GM11168 (cell line): ENCODE measurements around the gene MIDN.
"Not testable (repeated sequence)": the region's sequence is repeated elsewhere in the genome, so short reads cannot be mapped to it uniquely, and the experiment has no call there.

Experiments used
- in situ Hi-C: fragments of 300-500 bp; cut with MboI; formaldehyde crosslinking; loops from one replicate; pipeline ENCODE4 v1.12.0; 2022; ENCODE audit warnings: low sequenced_read_pairs; ENCODE audit not compliant: unreplicated experiment

Gene MIDN

DNA sequence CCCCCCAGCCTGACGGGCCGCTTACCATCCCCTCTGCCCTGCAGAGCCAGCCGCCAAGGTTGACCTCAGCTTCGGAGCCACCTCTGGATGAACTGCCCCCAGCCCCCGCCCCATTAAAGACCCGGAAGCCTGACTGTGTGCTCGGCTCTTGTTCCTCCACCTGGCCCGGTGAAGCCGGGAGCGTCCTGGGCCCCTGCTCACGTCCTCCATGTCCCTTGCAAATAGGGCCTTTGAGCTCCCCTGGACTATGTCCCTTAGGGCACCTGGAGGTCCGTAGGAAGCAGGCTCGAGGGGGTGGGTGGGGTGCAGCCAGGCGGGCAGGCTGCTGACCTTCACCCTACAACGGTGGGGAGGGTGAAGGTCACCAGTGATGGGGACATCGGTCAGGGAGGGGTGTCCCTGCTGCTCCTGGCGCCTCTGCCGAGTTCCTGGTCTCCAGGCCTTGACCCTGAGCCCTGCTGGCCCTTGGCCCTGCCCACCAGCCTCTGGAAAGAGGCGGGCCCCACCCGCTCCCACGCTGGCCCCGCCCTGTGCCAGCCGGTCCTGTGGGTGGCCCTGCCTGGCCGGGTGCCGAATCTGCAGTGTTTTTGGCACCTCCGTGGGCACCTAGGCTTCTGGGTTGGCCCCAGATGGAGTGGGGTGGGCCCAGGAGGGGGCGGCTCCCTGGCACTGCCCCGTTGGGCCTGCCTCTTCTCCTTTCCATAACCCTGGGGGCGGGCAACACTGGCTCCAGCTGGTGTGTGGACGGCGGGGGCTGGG is 3.5 kb upstream of the MIDN start:
- in situ Hi-C loops: no loop called here

GRCh38 chr19:1245494-1246264 is 2.7 kb upstream of the MIDN start:
- in situ Hi-C loops: no loop called here

GRCh38 chr19:1246265-1247087 is 1.9 kb upstream of the MIDN start:
- in situ Hi-C loops: not testable (repeated sequence)

DNA sequence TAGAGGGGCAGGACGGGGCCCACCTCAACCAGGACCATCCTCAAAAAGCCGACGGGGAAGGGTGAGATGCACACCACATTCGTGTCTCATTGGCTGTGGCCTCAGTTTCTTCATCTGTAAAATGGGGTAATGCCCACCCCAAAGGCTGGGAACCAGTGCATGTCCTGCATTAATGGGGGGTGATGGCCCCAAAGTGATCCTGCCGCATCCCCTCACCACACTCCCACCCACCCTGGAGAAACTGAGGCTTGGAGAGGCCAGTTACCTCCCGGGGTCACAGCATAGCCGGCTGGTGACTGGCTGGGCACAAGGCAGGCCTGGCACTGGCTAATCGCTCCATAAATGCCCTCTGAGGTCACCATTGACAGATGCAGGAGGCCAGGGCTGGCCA is 640 bp upstream of the MIDN start:
- in situ Hi-C loops: no loop called here

GRCh38 chr19:1248786-1249297 is 459 bp downstream of the MIDN start:
- in situ Hi-C loops: no loop called here

DNA sequence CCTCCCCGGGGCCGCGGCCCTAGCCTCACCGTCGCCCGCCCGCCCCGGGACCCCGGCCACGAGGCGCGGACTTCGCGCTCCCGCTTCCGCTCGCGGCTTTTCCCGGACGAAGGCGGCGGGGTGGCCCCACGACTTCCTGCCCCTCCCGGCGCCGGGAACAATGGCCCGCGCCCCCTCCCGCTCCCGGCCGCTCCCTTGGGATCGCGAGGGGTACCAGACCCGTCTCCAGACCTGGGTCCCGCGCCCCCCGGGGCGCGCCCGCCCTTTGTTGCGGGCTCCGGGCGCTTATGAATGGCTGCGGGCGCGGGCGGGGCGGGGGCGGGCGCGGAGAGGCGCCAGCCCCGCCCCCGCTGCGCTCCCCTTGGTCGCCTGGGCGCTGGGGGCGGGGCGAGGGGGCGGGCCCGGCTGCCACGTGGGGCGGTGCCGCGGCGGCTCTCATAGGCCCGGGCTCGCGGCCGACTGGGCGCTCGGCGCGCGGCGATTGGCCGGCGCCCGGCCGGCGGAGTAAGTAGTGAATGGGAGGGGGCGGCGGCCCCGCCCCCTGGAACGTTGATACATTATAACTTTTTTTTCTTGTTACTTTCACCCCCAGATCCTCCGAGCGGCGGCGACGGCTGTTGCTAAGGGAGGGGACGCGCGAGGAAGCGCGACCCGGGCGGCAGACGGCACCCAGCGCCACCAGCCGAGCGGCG is 1.1 kb downstream of the MIDN start:
- in situ Hi-C loops: no loop called here

- in situ Hi-C loops: no loop called here
Measured at GRCh38 chr19:1249990-1250436, 1.6 kb downstream of the MIDN start.

- in situ Hi-C loops: no loop called here
Measured at GRCh38 chr19:1250437-1251260, 2.3 kb downstream of the MIDN start.

- in situ Hi-C loops: no loop called here
Measured at GRCh38 chr19:1251330-1252220, 3.2 kb downstream of the MIDN start.

DNA sequence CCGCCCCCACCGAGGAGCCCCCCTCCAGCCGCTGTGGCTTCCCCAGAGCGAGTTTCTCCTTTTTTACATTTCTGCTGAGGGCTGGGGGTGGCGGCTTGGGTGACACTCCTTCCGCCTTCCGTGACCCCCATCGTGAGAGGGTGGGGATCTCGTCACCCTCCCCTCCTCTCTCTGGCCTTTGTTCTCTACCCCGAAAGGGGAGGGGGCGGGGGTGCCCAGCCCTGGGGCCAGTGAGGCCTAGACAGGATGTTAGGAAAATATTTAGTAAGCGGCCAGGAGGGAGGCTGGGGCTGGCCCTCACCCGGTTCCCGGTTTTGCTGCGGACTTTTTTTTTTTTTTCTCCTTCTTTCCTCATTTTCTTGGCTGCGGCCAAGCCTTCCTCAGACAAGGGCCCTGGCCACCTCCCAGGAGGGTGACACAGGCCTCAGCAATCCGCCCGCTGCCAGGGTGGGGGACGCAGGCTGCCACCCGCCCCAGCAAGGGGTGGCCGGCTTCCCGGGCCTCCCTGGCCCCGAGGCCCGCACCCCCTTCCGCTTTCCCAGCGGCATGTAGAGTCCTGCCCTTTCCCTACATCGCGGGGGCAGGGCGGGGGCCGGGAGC is 3.9 kb downstream of the MIDN start:
- in situ Hi-C loops: no loop called here

- in situ Hi-C loops: no loop called here
Measured at GRCh38 chr19:1252821-1253513, 4.6 kb downstream of the MIDN start.

DNA sequence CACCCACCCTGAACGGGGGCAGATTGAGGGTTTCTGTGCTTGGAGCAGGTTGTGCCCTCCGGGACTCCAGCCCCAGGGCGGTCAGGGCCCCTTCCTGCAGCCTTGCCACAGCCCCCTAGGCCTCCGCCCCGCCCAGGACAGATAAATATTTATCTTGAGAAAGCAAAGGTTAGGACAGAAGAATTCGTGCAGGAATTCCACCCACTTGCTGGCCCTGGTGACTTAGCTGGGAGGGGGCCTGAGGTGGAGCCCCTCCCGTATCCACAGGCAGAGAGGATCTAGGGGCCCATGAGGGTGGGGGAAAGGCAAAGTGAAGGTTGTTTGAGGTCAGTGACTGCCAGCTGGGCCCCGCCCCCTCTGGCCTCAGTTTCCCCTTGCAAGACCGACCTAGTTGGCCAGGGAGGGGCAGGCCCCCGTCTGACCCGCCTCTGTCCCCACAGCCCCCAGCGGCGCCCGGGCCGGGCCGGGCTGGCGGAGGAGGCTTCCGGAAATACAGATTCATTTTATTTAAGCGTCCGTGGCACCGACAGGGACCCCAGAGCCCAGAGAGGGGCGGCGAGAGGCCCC is 5.2 kb downstream of the MIDN start:
- in situ Hi-C loops: no loop called here

GRCh38 chr19:1254081-1254527 is 5.7 kb downstream of the MIDN start:
- in situ Hi-C loops: no loop called here

GRCh38 chr19:1254530-1255185 is 6.3 kb downstream of the MIDN start:
- in situ Hi-C loops: no loop called here

GRCh38 chr19:1255186-1256161 is 7.1 kb downstream of the MIDN start:
- in situ Hi-C loops: no loop called here
